H1 (cell line): ENCODE data around the gene SHC3. TPM values are rescaled to one million over a fixed set of nuclear protein-coding genes. Genes with fewer than 3 reads are reported as not detected.
A peak's percentile ranks its signal among the peaks of the same experiment; 100 is the strongest.

Source experiments
- CTCF ChIA-PET: fragments of 300-600 bp; sonication (Branson Sonifier 250); formaldehyde crosslinking; loops from one replicate; lab custom pipeline; 2021; ENCODE audit not compliant: partially characterized antibody; lab: Charles Lee
- POLR2A ChIA-PET: fragments of 300-600 bp; sonication (Branson Sonifier 250); formaldehyde crosslinking; loops from one replicate; lab custom pipeline; 2021; ENCODE audit warnings: inconsistent platforms; ENCODE audit not compliant: partially characterized antibody; lab: Charles Lee
- DNase-seq, 2 experiments: peaks; one replicate each; pipeline versions ENCODE4 v3.0.0 to v3.0.0-alpha.2; 2010 to 2022; ENCODE audit warnings: low spot score in 2 of 2, low read depth in 1 of 2, mixed read lengths in 1 of 2
- FAIRE-seq: peaks from 2 replicates; lab custom pipeline; 2011; peaks lifted over from hg19 to GRCh38; lab: Jason Lieb, UNC
- H2AFZ ChIP-seq: 2 replicates; pipeline ENCODE4 v1.8.1; 2012; ENCODE audit warnings: low read length, inconsistent platforms
- H2AK5ac ChIP-seq: 2 replicates; pipeline ENCODE4 v1.6.1; 2013; ENCODE audit warnings: low read depth, low read length
- H2BK120ac ChIP-seq: replicated peaks from 2 replicates; pipeline ENCODE3; 2013; ENCODE audit warnings: low read depth, low read length, inconsistent platforms
- H2BK12ac ChIP-seq: 2 replicates; pipeline ENCODE4 v1.6.1; 2013; ENCODE audit warnings: low read depth, low read length
- H2BK15ac ChIP-seq: 2 replicates; pipeline ENCODE4 v1.6.1; 2013; ENCODE audit warnings: low read length
- H2BK20ac ChIP-seq: 2 replicates; pipeline ENCODE4 v1.6.1; 2013; ENCODE audit warnings: low read length
- H2BK5ac ChIP-seq: 2 replicates; pipeline ENCODE4 v1.6.1; 2013; ENCODE audit warnings: low read depth, low read length
- H3K14ac ChIP-seq: 2 replicates; pipeline ENCODE4 v1.6.1; 2013; ENCODE audit warnings: inconsistent platforms; ENCODE audit not compliant: insufficient read length
- H3K18ac ChIP-seq: 2 replicates; pipeline ENCODE4 v1.6.1; 2013; ENCODE audit warnings: low read length; ENCODE audit errors: extremely low read depth
- H3K23ac ChIP-seq: 2 replicates; pipeline ENCODE4 v1.6.1; 2013; ENCODE audit warnings: inconsistent platforms; ENCODE audit not compliant: insufficient read length
- H3K23me2 ChIP-seq: 2 replicates; pipeline ENCODE4 v1.6.1; 2013; ENCODE audit warnings: low read depth, low read length
- H3K27ac ChIP-seq: 2 replicates; pipeline ENCODE4 v1.6.1; 2011; ENCODE audit warnings: low read depth, low read length, inconsistent platforms
- H3K27me3 ChIP-seq, 4 experiments: replicated peaks in 1 of 4; 1 replicate in 1 of 4; 2 replicates in 3 of 4; pipeline versions ENCODE4 v1.6.1 to v1.8.1; 2011 to 2013; ENCODE audit warnings: low read length in 3 of 4, mild to moderate bottlenecking in 3 of 4, inconsistent platforms in 2 of 4, mixed read lengths in 2 of 4, moderate library complexity in 1 of 4; ENCODE audit not compliant: control insufficient read depth in 3 of 4, insufficient read depth in 3 of 4; ENCODE audit errors: extremely low read depth in 1 of 4
- H3K36me3 ChIP-seq, 4 experiments: 2 replicates each; pipeline versions ENCODE4 v1.6.1 to v1.8.1; 2011 to 2013; ENCODE audit warnings: mild to moderate bottlenecking in 4 of 4, low read length in 3 of 4, moderate library complexity in 2 of 4, control low read depth in 1 of 4, inconsistent platforms in 1 of 4; ENCODE audit not compliant: insufficient read depth in 4 of 4, control insufficient read depth in 2 of 4
- H3K4ac ChIP-seq: replicated peaks from 2 replicates; pipeline ENCODE3; 2013; ENCODE audit warnings: low read length, low read depth, mixed read lengths, inconsistent platforms; ENCODE audit not compliant: insufficient read length
- H3K4me1 ChIP-seq, 4 experiments: replicated peaks in 1 of 4; 1 replicate in 1 of 4; 2 replicates in 3 of 4; pipeline versions ENCODE4 v1.6.1 to v1.8.1; 2011 to 2013; ENCODE audit warnings: low read length in 3 of 4, inconsistent platforms in 2 of 4, mixed read lengths in 1 of 4; ENCODE audit not compliant: insufficient read depth in 4 of 4, control insufficient read depth in 3 of 4
- H3K4me2 ChIP-seq, 2 experiments: 2 replicates each; pipeline versions ENCODE4 v1.6.1 to v1.8.1; 2011 to 2013; ENCODE audit warnings: low read depth in 2 of 2, low read length in 2 of 2, control low read depth in 1 of 2, inconsistent platforms in 1 of 2, mild to moderate bottlenecking in 1 of 2; ENCODE audit not compliant: insufficient read depth in 1 of 2
- H3K4me3 ChIP-seq, 4 experiments: fragments of 200-600, 300-600 bp in 1 of 4; sonication (generic), shearing (Covaris generic), sonication (Bioruptor Twin) in 1 of 4; 2 replicates each; pipeline versions ENCODE4 v1.5.1 to v1.8.1; 2011 to 2016; ENCODE audit warnings: low read length in 4 of 4, low read depth in 3 of 4, control low read depth in 2 of 4, inconsistent platforms in 2 of 4, mild to moderate bottlenecking in 2 of 4, mixed read lengths in 1 of 4, moderate library complexity in 1 of 4; ENCODE audit not compliant: insufficient read depth in 2 of 4; ENCODE audit errors: extremely low read depth in 1 of 4
- H3K56ac ChIP-seq: replicated peaks from 2 replicates; pipeline ENCODE3; 2013; ENCODE audit warnings: low read depth, mild to moderate bottlenecking, mixed read lengths, low read length, inconsistent platforms; ENCODE audit not compliant: insufficient read length
- H3K79me1 ChIP-seq: 2 replicates; pipeline ENCODE4 v1.6.1; 2013; ENCODE audit warnings: low read depth, low read length, control low read depth
- H3K79me2 ChIP-seq, 2 experiments: 2 replicates each; pipeline versions ENCODE4 v1.6.1 to v1.8.1; 2012 to 2013; ENCODE audit warnings: low read length in 2 of 2, mild to moderate bottlenecking in 2 of 2, inconsistent platforms in 1 of 2; ENCODE audit not compliant: insufficient read depth in 2 of 2, control insufficient read depth in 1 of 2
- H3K9ac ChIP-seq, 4 experiments: replicated peaks in 1 of 4; 1 replicate in 1 of 4; 2 replicates in 3 of 4; pipeline versions ENCODE4 v1.6.1 to v1.8.1; 2011 to 2013; ENCODE audit warnings: low read depth in 3 of 4, low read length in 3 of 4, control low read depth in 2 of 4, mild to moderate bottlenecking in 2 of 4, moderate library complexity in 2 of 4, inconsistent platforms in 1 of 4; ENCODE audit errors: extremely low read depth in 1 of 4
- H3K9me3 ChIP-seq, 2 experiments: 2 replicates each; pipeline versions ENCODE4 v1.6.1 to v1.8.1; 2012 to 2013; ENCODE audit warnings: mild to moderate bottlenecking in 2 of 2, moderate library complexity in 2 of 2, control low read depth in 1 of 2, inconsistent platforms in 1 of 2, low read depth in 1 of 2, low read length in 1 of 2, mixed read lengths in 1 of 2; ENCODE audit not compliant: insufficient read depth in 2 of 2
- H4K20me1 ChIP-seq, 2 experiments: replicated peaks in 1 of 2; 2 replicates each; pipeline versions ENCODE3 to v1.8.1; 2011 to 2013; ENCODE audit warnings: inconsistent platforms in 2 of 2, low read length in 2 of 2, mild to moderate bottlenecking in 1 of 2; ENCODE audit not compliant: insufficient read depth in 2 of 2, control insufficient read depth in 1 of 2
- H4K5ac ChIP-seq: 2 replicates; pipeline ENCODE4 v1.6.1; 2013; ENCODE audit warnings: low read length, low read depth, mixed read lengths, inconsistent platforms; ENCODE audit not compliant: insufficient read length
- H4K8ac ChIP-seq: 2 replicates; pipeline ENCODE4 v1.8.0; 2013; ENCODE audit warnings: mild to moderate bottlenecking, moderate library complexity, low read length, inconsistent platforms; ENCODE audit not compliant: insufficient read depth; ENCODE audit errors: extremely low read depth
- H4K91ac ChIP-seq: replicated peaks from 2 replicates; pipeline ENCODE3; 2013; ENCODE audit warnings: low read length, mixed read lengths, inconsistent platforms; ENCODE audit not compliant: insufficient read length
- ASH2L ChIP-seq: fragments of 200-600, 300-600 bp; sonication (generic); IDR thresholded peaks from one replicate; pipeline ENCODE4 v1.7.1; 2017; ENCODE audit warnings: low read length
- ATF3 ChIP-seq: IDR thresholded peaks from 2 replicates; pipeline ENCODE4 v1.6.1; 2011; ENCODE audit warnings: low read depth, mild to moderate bottlenecking, low read length; ENCODE audit not compliant: insufficient read depth
- CTCF ChIP-seq, 3 experiments: IDR thresholded peaks; 1 replicate in 2 of 3; 2 replicates in 1 of 3; pipeline versions ENCODE4 v1.5.1 to v1.6.1; 2011; ENCODE audit warnings: low read length in 3 of 3, mild to moderate bottlenecking in 3 of 3, inconsistent platforms in 2 of 3, low read depth in 1 of 3, moderate library complexity in 1 of 3; ENCODE audit not compliant: insufficient read depth in 1 of 3; ENCODE audit errors: control extremely low read depth in 1 of 3
- HDAC2 ChIP-seq, 2 experiments: fragments of 300-600 bp in 1 of 2; sonication (generic) in 1 of 2; IDR thresholded peaks; 2 replicates each; pipeline ENCODE4 v1.6.1; 2011 to 2012; ENCODE audit warnings: low read depth in 2 of 2, low read length in 2 of 2, mild to moderate bottlenecking in 2 of 2, moderate library complexity in 2 of 2, borderline replicate concordance in 1 of 2, inconsistent platforms in 1 of 2
- JUN ChIP-seq: IDR thresholded peaks from 2 replicates; pipeline ENCODE4 v1.6.1; 2011; ENCODE audit warnings: low read depth, mild to moderate bottlenecking, improper control_type of control experiment, low read length
- KDM1A ChIP-seq: fragments of 200-600, 300-600 bp; sonication (generic); IDR thresholded peaks from 2 replicates; pipeline ENCODE4 v1.7.1; 2016; ENCODE audit warnings: mild to moderate bottlenecking, low read length, borderline replicate concordance
- SAP30 ChIP-seq: fragments of 300-600 bp; sonication (generic); IDR thresholded peaks from 2 replicates; pipeline ENCODE4 v1.7.1; 2012; ENCODE audit warnings: low read length, moderate library complexity, mild to moderate bottlenecking, inconsistent platforms; ENCODE audit not compliant: insufficient read depth, insufficient replicate concordance
- TAF1 ChIP-seq: IDR thresholded peaks from 2 replicates; pipeline ENCODE4 v1.6.1; 2011; ENCODE audit warnings: mild to moderate bottlenecking, low read depth, low read length
- WGBS, 2 experiments: shearing (Covaris generic) in 1 of 2; methylation state at CpG; one replicate each; pipeline versions ENCODE4 v1.1.6 to v1.1.7; 2013 to 2015; ENCODE audit warnings: low lambda C conversion rate in 2 of 2, mixed read lengths in 2 of 2, inconsistent platforms in 1 of 2, low coverage in 1 of 2, missing lambda C conversion rate in 1 of 2; ENCODE audit not compliant: insufficient replicate concordance in 2 of 2, insufficient coverage in 1 of 2, insufficient read length in 1 of 2; ENCODE audit errors: extremely low coverage in 1 of 2, missing lambda C conversion rate in 1 of 2; 5-methylcytosine and 5-hydroxymethylcytosine counted together
- polyA plus RNA-seq, 7 experiments: library from polyadenylated mRNA; depleted of rRNA in 3 of 7; stranded (reverse) in 5 of 7; unstranded in 2 of 7; fragments of >200 nt in 5 of 7; fragments of 200-250 nt in 2 of 7; gene quantifications; 1 replicate in 5 of 7; 2 replicates in 1 of 7; 4 replicates in 1 of 7; pipeline versions ENCODE4 v1.2.1 to v1.2.3, GENCODE V29; 2011 to 2013; ENCODE audit warnings: missing spikeins in 2 of 7, mixed read lengths in 2 of 7
- total RNA-seq: library from RNA; stranded (reverse); fragmentation: NEBNext Ultra II Directional; extraction: Animal tissue kit (Norgen Biotek cat#: 25700); gene quantifications from 2 replicates; pipeline ENCODE4 v1.2.1, GENCODE V29; 2021

SHC3 gene
- total and polyA plus RNA-seq, 2 of the 8 experiments (the other 6 are each of a cell fraction or from before 2014, with no cell fraction given) = 1.4 to 7.1 TPM

- Histone ChIP-seq H4K8ac (no peak overlapping the region), H3K4me1 (peaks cover 0 to 2% (median 0%) of the 10 kb centered on the region in 4 experiments; a peak in 1 of 7 replicates), H3K18ac (no peak overlapping the region), H3K27me3 (no peaks in the 10 kb centered on the region), H2AK5ac (no peak overlapping the region), H4K20me1 (no peaks in the 10 kb centered on the region), H3K9ac (no peak overlapping the region), H2BK15ac (no peak overlapping the region), H3K36me3 (no peaks in the 10 kb centered on the region), H2BK5ac (no peak overlapping the region), H3K4me2 (no peak overlapping the region), H3K27ac (no peak overlapping the region), H3K14ac (no peak overlapping the region), H2BK12ac (no peak overlapping the region), H3K79me1 (no peaks in the 10 kb centered on the region; the same call in 1 of the 2 replicates), H2AFZ (no peak overlapping the region), H3K9me3 (no peaks in the 10 kb centered on the region), H4K91ac (no peak overlapping the region), H2BK120ac (no peak overlapping the region), H3K79me2 (no peaks in the 10 kb centered on the region), H3K56ac (no peak overlapping the region), H2BK20ac (no peak overlapping the region), H3K4me3 (no peak overlapping the region), H3K4ac (no peak overlapping the region), H3K23me2 (peaks cover 3% of the 10 kb centered on the region; the same call in 1 of the 2 replicates), H3K23ac (no peak overlapping the region), H4K5ac (no peak overlapping the region)
- 91% methylated on average over 11 of the region's 11 CpGs; no CpG with 5 or more reads in 1 of the 2 experiments for WGBS, 2 experiments
- ChIA-PET POLR2A (no interaction called here), CTCF (no interaction called here)
- DNase-seq (no peak), FAIRE-seq (peak; percentile 19)
- no peak for TF ChIP-seq SAP30
- TF ChIP-seq KDM1A = no peak
- TF ChIP-seq ATF3 = no peak
- no peak for TF ChIP-seq HDAC2 (IDR thresholded peaks at IDR 0.05; ENCODE audit: borderline replicate concordance in 1 of 2, low read depth in 2 of 2, low read length in 2 of 2)
- no peak for TF ChIP-seq CTCF (IDR thresholded peaks at IDR 0.05; ENCODE audit: control extremely low read depth in 1 of 3, insufficient read depth in 1 of 3, low read depth in 1 of 3, low read length in 3 of 3)
- no peak for TF ChIP-seq ASH2L
- TF ChIP-seq JUN = no peak
- TF ChIP-seq TAF1 = no peak
Measured at GRCh38 chr9:89218040-89218928, 39.7 kb upstream of the SHC3 start.
